HG03280 (cell line): ENCODE results near the gene APBA3.

Experiments
- ATAC-seq: cut with Tn5 transposase; IDR thresholded peaks from one replicate; pipeline ENCODE4 v1.9.1; 2021; ENCODE audit warnings: mild to moderate bottlenecking, moderate library complexity; ENCODE audit not compliant: unreplicated experiment

APBA3 gene

GRCh38 chr19:3761382-3762129 is at the start of gene APBA3:
TSS of gene APBA3 (minus strand) at chr19:3761692. CDS start at chr19:3760264, 1,428 bp downstream.
- ATAC-seq: peak; percentile 50

DNA sequence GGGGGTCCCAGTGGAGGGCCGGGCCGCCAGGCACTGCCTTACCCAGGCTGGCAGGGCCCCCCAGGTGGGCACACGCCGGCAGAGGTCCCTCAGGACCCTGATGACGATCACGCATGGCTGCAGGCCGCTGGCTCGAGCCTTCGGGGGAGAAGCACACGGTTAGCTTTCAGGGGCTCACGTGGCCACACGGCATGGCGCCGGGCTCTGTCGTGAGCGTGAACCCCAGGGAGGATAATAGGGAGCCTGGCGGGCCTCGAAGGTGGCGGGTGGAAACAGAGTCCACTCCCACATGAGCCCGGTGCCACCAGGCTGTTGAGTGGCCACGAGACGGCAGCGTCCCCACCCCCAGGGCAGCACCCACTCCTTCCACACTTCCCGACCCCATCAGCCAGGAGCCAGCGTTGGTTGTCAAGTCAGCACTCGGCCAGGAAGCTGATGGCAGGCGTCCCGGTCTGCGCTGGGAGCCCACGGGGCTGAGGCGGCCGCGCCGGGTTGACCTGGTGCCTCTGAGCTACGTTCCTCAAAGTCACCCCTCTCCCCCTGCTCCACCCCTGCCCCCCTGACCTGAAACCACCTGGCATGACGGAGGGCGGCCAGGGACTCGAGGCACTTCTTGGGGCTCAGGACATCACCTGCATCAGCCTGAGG is 49.3 kb upstream of the APBA3 start:
- no peak for ATAC-seq

DNA sequence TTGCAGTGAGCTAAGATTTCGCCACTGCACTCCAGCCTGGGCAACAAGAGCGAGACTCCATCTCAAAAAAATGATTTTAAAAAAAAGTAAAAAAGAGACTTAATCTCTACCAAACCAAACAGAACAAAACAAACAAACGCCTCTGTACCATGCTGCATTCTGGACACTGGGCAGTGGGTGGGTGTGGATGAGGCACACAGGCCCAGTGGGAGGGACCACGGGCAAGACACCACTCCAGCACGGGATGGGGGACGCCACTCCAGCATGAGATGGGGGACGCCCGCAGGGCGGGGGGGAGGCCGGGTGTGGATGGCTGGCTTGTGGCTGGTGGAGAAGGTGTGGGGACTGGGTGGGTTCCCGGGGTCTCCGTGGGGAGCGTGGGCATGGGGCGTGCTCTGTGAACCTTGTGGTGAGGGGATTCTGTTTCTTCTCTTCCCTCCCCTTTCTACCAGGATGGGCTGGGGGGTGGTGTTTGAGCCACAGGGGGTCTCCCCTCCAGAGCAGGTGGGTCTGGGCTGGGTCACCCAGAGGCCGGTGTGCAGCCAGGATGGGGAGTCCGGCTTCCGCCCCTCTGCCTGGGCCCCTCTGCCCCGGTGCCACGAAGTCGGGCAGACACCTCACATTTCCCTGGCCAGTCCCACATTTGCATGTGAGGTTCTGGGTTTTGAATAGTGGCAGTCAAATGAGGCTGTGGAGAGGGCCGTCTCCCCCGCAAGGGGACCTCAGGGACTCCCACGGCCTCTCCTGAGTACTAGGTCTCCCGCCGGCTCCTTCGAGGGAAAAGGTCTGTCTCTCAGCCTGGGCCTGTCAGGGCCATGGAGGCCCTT is 48.6 kb upstream of the APBA3 start:
- no peak for ATAC-seq

GRCh38 chr19:3808420-3809143 is 47.1 kb upstream of the APBA3 start:
- ATAC-seq: no peak

GRCh38 chr19:3807574-3808354 is 46.3 kb upstream of the APBA3 start:
- ATAC-seq: no peak

GRCh38 chr19:3807131-3807480 is 45.6 kb upstream of the APBA3 start:
- no peak for ATAC-seq

- ATAC-seq: no peak
These were observed 44.4 kb upstream of the APBA3 start for GRCh38 chr19:3805859-3806258.

DNA sequence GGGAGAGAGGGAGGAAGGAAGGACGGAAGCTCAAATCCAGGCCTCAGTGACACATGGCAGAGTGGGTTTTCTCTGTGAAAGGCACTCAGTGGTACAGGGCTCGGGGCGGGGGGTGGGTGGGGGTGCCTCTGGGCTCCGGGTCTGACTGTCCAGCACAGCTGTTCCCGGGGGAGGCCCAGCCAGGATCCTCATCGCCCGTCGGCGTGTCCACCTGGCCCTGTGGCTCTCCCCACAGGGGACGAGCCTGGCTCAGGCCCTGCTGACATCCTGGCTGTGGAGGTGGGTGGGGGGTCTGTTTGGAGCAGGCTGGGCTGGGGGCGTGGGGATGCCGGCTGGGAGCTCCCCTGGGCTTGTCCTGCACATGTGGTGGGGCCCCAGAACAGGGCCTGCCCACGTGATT is 42.9 kb upstream of the APBA3 start:
- ATAC-seq: no peak

DNA sequence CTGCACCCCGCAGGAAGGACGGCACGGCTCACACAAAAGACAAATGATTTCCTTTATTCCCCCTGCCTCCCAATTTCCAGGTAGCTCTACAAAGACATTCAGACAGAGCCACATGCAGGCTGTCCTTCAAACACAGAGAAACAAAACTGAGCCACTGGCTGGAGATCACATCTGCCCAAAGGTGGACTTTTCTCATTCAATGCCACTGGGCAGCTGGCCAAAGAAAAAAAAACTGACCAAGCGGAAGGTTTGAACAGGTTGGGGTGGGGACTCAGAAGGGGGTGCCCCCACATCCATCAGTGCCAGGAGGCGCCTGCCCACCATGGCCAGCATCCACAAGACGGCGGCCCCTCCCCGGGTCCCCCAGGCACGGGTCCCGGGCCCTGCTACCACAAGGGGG is 42.5 kb upstream of the APBA3 start:
- ATAC-seq: no peak

GRCh38 chr19:3803114-3803888 is 41.8 kb upstream of the APBA3 start:
- ATAC-seq: no peak

DNA sequence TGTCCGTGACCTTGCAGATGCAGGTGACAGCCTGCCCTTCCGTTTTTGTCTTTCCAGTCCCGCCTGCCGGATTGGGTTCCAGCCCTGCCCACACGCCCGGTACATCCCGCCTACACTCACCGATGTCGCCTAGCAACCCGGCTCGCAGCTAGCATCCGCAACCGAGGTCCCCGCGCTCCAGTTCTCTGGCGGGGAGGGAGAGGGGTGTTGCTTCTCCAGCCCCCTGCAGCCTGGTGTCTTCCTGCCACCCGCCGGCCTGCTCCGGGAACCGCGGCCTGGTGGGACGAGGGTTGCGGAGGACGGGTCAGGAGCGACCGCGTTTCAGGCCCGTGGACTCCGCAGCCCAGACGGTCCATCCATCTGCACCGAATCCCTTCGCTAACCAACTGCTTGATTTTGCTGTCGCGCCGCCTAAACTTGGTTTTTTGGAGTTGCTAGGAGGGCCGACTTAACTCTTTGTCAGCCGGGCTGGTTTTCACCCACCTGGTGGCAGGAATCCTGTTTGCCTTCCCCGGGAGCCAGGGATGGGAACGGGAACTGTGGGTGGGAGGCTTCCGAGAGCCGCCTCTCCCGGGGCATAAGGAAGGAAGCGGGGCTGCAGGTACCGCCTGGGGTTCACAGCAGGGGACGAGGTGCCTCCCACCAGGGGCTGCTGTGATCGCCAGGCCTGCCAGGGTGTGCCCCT is 40.1 kb upstream of the APBA3 start:
- ATAC-seq: no peak

DNA sequence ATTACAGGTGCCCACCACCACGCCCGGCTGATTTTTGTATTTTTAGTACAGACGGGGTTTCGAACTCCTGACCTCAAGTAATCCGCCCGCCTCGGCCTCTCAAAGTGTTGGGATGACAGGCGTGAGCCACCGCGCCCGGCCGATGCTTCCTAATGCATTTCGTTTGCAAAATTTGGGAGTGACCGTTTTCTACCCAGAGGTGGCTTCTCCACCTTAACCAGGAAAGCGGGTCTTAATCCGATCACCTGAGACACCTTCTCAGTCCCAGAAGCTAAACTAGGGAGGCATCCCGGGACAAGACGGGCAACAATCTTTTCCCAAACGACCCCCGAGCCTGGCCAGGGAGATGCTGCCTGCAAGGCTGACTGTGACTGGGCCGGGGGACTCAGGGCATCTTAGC is 39.5 kb upstream of the APBA3 start:
- no peak for ATAC-seq

GRCh38 chr19:3798137-3798536 is 36.6 kb upstream of the APBA3 start:
- ATAC-seq: no peak

DNA sequence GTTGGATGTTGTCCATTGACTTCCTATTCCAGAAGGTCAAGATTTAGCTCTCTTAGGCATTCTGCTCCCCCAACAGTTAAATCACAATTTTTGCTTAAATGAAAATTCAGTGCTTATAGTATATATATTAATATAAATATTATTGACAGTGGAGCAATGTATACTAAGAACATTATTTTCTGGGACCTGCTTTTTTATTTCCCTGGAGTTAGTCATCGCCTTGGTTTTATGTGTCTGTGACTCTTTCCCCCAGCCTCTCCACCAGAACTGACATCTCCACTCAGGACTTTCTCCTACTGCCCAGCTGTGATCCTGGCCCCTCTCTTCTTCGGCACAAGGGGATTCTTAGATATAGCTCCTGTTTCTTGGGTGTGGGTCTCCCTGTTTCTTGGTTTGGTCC is 34.9 kb upstream of the APBA3 start:
- ATAC-seq: no peak

GRCh38 chr19:3793799-3794198 is 32.3 kb upstream of the APBA3 start:
- ATAC-seq: no peak

DNA sequence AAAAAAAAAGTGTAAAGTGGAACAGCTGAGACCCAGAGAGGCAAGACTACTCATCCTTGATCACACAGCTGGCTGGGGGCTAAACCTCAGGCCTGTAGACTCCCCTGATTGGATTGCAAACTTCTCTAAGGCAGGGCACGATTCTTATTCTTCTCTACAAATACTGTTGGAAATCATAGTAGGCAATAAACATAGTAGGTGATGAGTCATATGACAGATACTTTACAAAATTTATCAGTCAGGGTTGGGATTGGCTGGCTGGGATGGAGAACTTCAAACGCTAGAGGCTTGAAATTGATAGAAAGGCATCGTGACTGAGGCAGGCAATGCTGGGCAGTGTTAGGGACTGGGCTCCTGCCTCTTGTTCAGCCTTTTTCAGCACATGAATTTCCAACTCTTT is 30.6 kb upstream of the APBA3 start:
- no peak for ATAC-seq

DNA sequence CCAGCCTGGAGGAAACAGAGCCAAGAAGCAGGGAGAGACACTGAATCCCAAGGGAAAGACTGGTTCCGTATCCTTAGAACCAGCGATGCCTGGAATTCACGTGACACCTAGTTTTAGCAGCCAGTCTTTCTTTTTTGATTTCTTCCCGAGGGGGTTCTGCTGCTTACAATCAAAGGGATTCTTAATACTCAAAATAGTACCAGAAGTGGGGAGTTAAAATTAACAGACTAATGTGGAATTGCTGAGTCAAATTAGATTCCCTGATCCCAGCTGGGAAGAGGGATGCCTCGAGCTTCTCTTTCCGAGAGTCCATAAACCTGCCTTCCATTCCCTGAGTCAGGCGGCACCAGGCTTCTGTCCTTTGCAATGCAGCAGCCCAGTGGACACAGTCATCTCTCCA is 29.4 kb upstream of the APBA3 start:
- ATAC-seq: no peak

GRCh38 chr19:3790209-3790734 is 28.8 kb upstream of the APBA3 start:
- ATAC-seq: no peak
